Hematopoietic multipotent progenitor cell treated with erythropoietin and hydrocortisone succinate and interleukin-3 and kit ligand, for 17 days (in vitro differentiated cells): ENCODE results near the gene NSUN6.

Source experiments
- DNase-seq: peaks from one replicate; pipeline ENCODE4 v3.0.0-alpha.2; 2015; ENCODE audit warnings: low spot score

Gene NSUN6

GRCh38 chr10:18557960-18558359 is 93.4 kb downstream of the NSUN6 start:
- no peak for DNase-seq

GRCh38 chr10:18556522-18557147 is 94.8 kb downstream of the NSUN6 start:
- no peak for DNase-seq

- no peak for DNase-seq
Measured at GRCh38 chr10:18554479-18554878, 96.9 kb downstream of the NSUN6 start.

- no peak for DNase-seq
Measured at GRCh38 chr10:18551473-18551872, 99.9 kb downstream of the NSUN6 start.

- DNase-seq: no peak
Measured at GRCh38 chr10:18549105-18549504, 102.3 kb downstream of the NSUN6 start.

GRCh38 chr10:18545621-18546305 is 105.6 kb downstream of the NSUN6 start:
- DNase-seq: no peak

- DNase-seq: no peak
Measured at GRCh38 chr10:18542832-18543231, 108.6 kb downstream of the NSUN6 start.

- no peak for DNase-seq
Measured at GRCh38 chr10:18540195-18540594, 111.2 kb downstream of the NSUN6 start.

GRCh38 chr10:18539335-18539734 is 112.1 kb downstream of the NSUN6 start:
- DNase-seq: no peak

GRCh38 chr10:18533896-18534295 is 117.5 kb downstream of the NSUN6 start:
- DNase-seq: no peak

- no peak for DNase-seq
Measured at GRCh38 chr10:18532881-18533535, 118.4 kb downstream of the NSUN6 start.

- DNase-seq: no peak
Measured at GRCh38 chr10:18528292-18528691, 123.1 kb downstream of the NSUN6 start.

GRCh38 chr10:18527687-18528086 is 123.7 kb downstream of the NSUN6 start:
- no peak for DNase-seq

- DNase-seq: no peak
Measured at GRCh38 chr10:18523858-18524257, 127.5 kb downstream of the NSUN6 start.

- no peak for DNase-seq
Measured at GRCh38 chr10:18523025-18523424, 128.4 kb downstream of the NSUN6 start.

GRCh38 chr10:18516851-18517250 is 134.5 kb downstream of the NSUN6 start:
- no peak for DNase-seq

GRCh38 chr10:18514537-18514936 is 136.8 kb downstream of the NSUN6 start:
- DNase-seq: no peak

GRCh38 chr10:18508587-18508986 is 142.8 kb downstream of the NSUN6 start:
- no peak for DNase-seq

GRCh38 chr10:18505456-18506118 is 145.8 kb downstream of the NSUN6 start:
- no peak for DNase-seq

GRCh38 chr10:18504161-18504560 is 147.2 kb downstream of the NSUN6 start:
- DNase-seq: no peak

GRCh38 chr10:18501629-18502028 is 149.8 kb downstream of the NSUN6 start:
- no peak for DNase-seq

GRCh38 chr10:18501198-18501597 is 150.2 kb downstream of the NSUN6 start:
- DNase-seq: no peak

GRCh38 chr10:18500576-18500975 is 150.8 kb downstream of the NSUN6 start:
- no peak for DNase-seq
